HepG2 (cell line): ENCODE data around the gene ZKSCAN5. TPM values are rescaled to one million over a fixed set of nuclear protein-coding genes. Genes with fewer than 3 reads are reported as not detected.
A peak's percentile ranks its signal among the peaks of the same experiment; 100 is the strongest.

Experiments
- ATAC-seq: fragments of 200-7000 bp; cut with Tn5 transposase; 3 replicates; pipeline ENCODE4 v1.9.1; 2020; ENCODE audit warnings: mild to moderate bottlenecking, moderate library complexity
- BruUV-seq: library from RNA; stranded (reverse); fragments of 400-500 nt; replicated peaks from 2 replicates; lab custom pipeline; 2021; lab: Mats Ljungman, UMichigan
- CTCF ChIA-PET: fragments of 300-600 bp; formaldehyde crosslinking; extraction: SDS; loops from one replicate; lab custom pipeline; 2021; ENCODE audit warnings: low total read pairs, inconsistent platforms, low intra/inter-chr PET ratio; lab: Yijun Ruan, JAX
- POLR2A ChIA-PET: fragments of 350-600 bp; sonication (Branson Sonifier 250); formaldehyde crosslinking; loops from one replicate; lab custom pipeline; 2020; ENCODE audit warnings: antibody characterized with exemption, inconsistent platforms; lab: Yijun Ruan, JAX
- DNase-seq: peaks from one replicate; pipeline ENCODE4 v3.0.0-alpha.2; 2015; ENCODE audit warnings: low spot score
- FAIRE-seq: peaks from 3 replicates; lab custom pipeline; 2011; peaks lifted over from hg19 to GRCh38; lab: Jason Lieb, UNC
- H2AFZ ChIP-seq: one replicate; pipeline ENCODE4 v1.6.1; 2011; ENCODE audit warnings: low read length, inconsistent platforms
- H3K27ac ChIP-seq: fragments of 300-600 bp; 3 replicates; pipeline ENCODE4 v1.8.0; 2011; ENCODE audit warnings: mixed run types, mild to moderate bottlenecking, mixed read lengths, low read length, inconsistent platforms; ENCODE audit not compliant: insufficient read depth; ENCODE audit errors: extremely low read length
- H3K27me3 ChIP-seq, 2 experiments: fragments of 200-600 bp in 1 of 2; 2 replicates in 1 of 2; 3 replicates in 1 of 2; pipeline versions ENCODE4 v1.6.0 to v1.8.0; 2011; ENCODE audit warnings: low read length in 2 of 2, mild to moderate bottlenecking in 2 of 2, moderate library complexity in 2 of 2, inconsistent platforms in 1 of 2; ENCODE audit not compliant: insufficient read depth in 2 of 2, control insufficient read depth in 1 of 2
- H3K36me3 ChIP-seq, 2 experiments: fragments of 200-600 bp in 1 of 2; replicated peaks in 1 of 2; 2 replicates in 1 of 2; 3 replicates in 1 of 2; pipeline versions ENCODE4 v1.5.1 to v1.8.0; 2011; ENCODE audit warnings: low read length in 2 of 2, inconsistent platforms in 1 of 2; ENCODE audit not compliant: insufficient read depth in 2 of 2, control insufficient read depth in 1 of 2
- H3K4me1 ChIP-seq: 2 replicates; pipeline ENCODE4 v1.5.1; 2012; ENCODE audit warnings: low read length, inconsistent platforms; ENCODE audit not compliant: insufficient read depth
- H3K4me2 ChIP-seq: 2 replicates; pipeline ENCODE4 v1.6.0; 2011; ENCODE audit warnings: low read depth, low read length, inconsistent platforms
- H3K4me3 ChIP-seq, 3 experiments: fragments of 200-600 bp in 1 of 3; sonication (generic), shearing (Covaris generic) in 1 of 3; replicated peaks in 1 of 3; 2 replicates each; pipeline ENCODE4 v1.5.1; 2011 to 2016; ENCODE audit warnings: low read length in 3 of 3, inconsistent platforms in 2 of 3, low read depth in 2 of 3, mild to moderate bottlenecking in 2 of 3, control low read depth in 1 of 3, mixed read lengths in 1 of 3; ENCODE audit not compliant: insufficient read depth in 1 of 3
- H3K79me2 ChIP-seq: one replicate; pipeline ENCODE4 v1.6.1; 2011; ENCODE audit warnings: low read length, inconsistent platforms; ENCODE audit not compliant: insufficient read depth
- H3K9ac ChIP-seq: 2 replicates; pipeline ENCODE4 v1.6.0; 2011; ENCODE audit warnings: mild to moderate bottlenecking, low read depth, low read length, inconsistent platforms; ENCODE audit not compliant: insufficient read depth
- H3K9me3 ChIP-seq: 2 replicates; pipeline ENCODE4 v1.5.1; 2012; ENCODE audit warnings: mild to moderate bottlenecking, low read length
- H4K20me1 ChIP-seq: 2 replicates; pipeline ENCODE4 v1.6.0; 2011; ENCODE audit warnings: inconsistent platforms, mild to moderate bottlenecking, low read length, moderate library complexity; ENCODE audit not compliant: insufficient read depth
- DR1 ChIP-seq: sonication (generic); formaldehyde crosslinking; IDR thresholded peaks from 2 replicates; pipeline ENCODE4 v1.8.0; 2021; ENCODE audit warnings: mild to moderate bottlenecking, missing genetic modification reagents, inconsistent platforms
- GABPB1 ChIP-seq: IDR thresholded peaks from 2 replicates; pipeline ENCODE4 v1.6.1; 2016; ENCODE audit warnings: mild to moderate bottlenecking, missing genetic modification reagents, moderate library complexity, missing compliant biosample characterization
- MXI1 ChIP-seq: IDR thresholded peaks from 3 replicates; pipeline ENCODE4 v1.6.1; 2012; ENCODE audit warnings: low read depth, low read length, inconsistent platforms, borderline replicate concordance
- TAF15 ChIP-seq: fragments of 200-400 bp; formaldehyde crosslinking; IDR thresholded peaks from one replicate; pipeline ENCODE4 v1.6.1; 2018; ENCODE audit warnings: mild to moderate bottlenecking, low read depth, low read length; ENCODE audit not compliant: poor library complexity, severe bottlenecking
- TBX3 ChIP-seq: fragments of 450-650 bp; IDR thresholded peaks from 2 replicates; pipeline ENCODE4 v1.6.1; 2017; ENCODE audit warnings: antibody characterized with exemption, mild to moderate bottlenecking, inconsistent platforms, borderline replicate concordance
- ZNF383 ChIP-seq: sonication (generic); formaldehyde crosslinking; IDR thresholded peaks from 2 replicates; pipeline ENCODE4 v1.4.0; 2020; ENCODE audit warnings: missing genetic modification reagents, mild to moderate bottlenecking, borderline replicate concordance
- ZNF605 ChIP-seq: sonication (generic); formaldehyde crosslinking; IDR thresholded peaks from 2 replicates; pipeline ENCODE4 v1.8.0; 2022; ENCODE audit warnings: mild to moderate bottlenecking, missing genetic modification reagents
- WGBS: methylation state at CpG from one replicate; pipeline ENCODE4 v1.1.6; 2017; ENCODE audit warnings: low lambda C conversion rate; 5-methylcytosine and 5-hydroxymethylcytosine counted together
- in situ Hi-C: cut with HindIII; loops from 2 replicates; pipeline ENCODE4 v1.10.0; 2017; ENCODE audit warnings: low pct_unique_long_range_greater_than_20kb; ENCODE audit not compliant: extremely low pct_ligation_motif_present
- intact Hi-C: fragments of 100-400 bp; cut with micrococcal nuclease; formaldehyde crosslinking; loops from one replicate; pipeline ENCODE4 v1.10.0; 2022; ENCODE audit not compliant: unreplicated experiment
- polyA plus RNA-seq, 8 experiments: library from polyadenylated mRNA; depleted of rRNA in 3 of 8; stranded (reverse) in 7 of 8; unstranded in 1 of 8; fragments of >200 nt; fragmentation: Illumina TruSeq in 4 of 8; extraction: Trizol in 4 of 8; gene quantifications; 2 replicates each; pipeline versions ENCODE4 v1.2.1 to v1.2.3, GENCODE V29; 2011 to 2016; ENCODE audit warnings: low read depth in 4 of 8, missing spikeins in 1 of 8, mixed read lengths in 1 of 8; ENCODE audit not compliant: insufficient read depth in 1 of 8
- total RNA-seq, 5 experiments: library from RNA; depleted of rRNA; stranded (reverse); fragments of >200 nt; fragmentation: Illumina TruSeq; extraction: Trizol; gene quantifications; 2 replicates each; pipeline ENCODE4 v1.2.3, GENCODE V29; 2016; ENCODE audit warnings: low read depth in 1 of 5
- TF ChIP-seq, protein P1 (sequence below): sonication (generic); formaldehyde crosslinking; IDR thresholded peaks from 2 replicates; pipeline ENCODE4 v1.5.0; 2020; ENCODE audit warnings: missing genetic modification reagents
- TF ChIP-seq, protein P2 (sequence below): IDR thresholded peaks from 2 replicates; pipeline ENCODE4 v1.6.1; 2018; ENCODE audit warnings: missing genetic modification reagents, mild to moderate bottlenecking, missing compliant biosample characterization
- TF ChIP-seq, protein P3 (sequence below): sonication (generic); formaldehyde crosslinking; IDR thresholded peaks from 2 replicates; pipeline ENCODE4 v1.4.0; 2020; ENCODE audit warnings: missing genetic modification reagents

Gene ZKSCAN5
- total and polyA plus RNA-seq, 2 of the 13 experiments (the other 11 are each of a cell fraction or from before 2014, with no cell fraction given) = 5.5 to 11.7 TPM

DNA sequence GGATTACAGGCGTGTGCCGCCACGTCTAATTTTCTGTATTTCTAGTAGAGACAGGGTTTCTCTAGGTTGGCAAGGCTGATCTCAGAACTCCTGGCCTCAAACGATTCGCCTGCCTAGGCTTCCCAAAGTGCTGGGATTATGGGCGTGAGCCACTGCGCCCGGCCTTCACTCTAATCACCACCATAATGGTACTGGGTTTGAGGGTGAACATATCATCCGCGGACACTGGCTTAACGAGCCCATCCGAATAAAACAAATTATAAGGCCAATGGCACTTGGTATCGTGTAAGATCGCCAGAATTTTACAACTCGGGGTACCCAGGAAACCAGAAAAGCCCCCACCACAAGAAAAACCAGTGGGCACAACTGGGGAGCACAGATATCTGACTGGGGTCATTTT is 46.9 kb downstream of the ZKSCAN5 start:
- ChIA-PET CTCF (no interaction called here), POLR2A (interaction anchor here (1.1 to 1.2 kb wide), 4 partner anchors 12 to 368 kb away, joined by 4 to 7 read pairs (median 6); partner anchors contain the start of genes TRIM4, ZKSCAN5 and ZNF394)
- DNase-seq (no peak), FAIRE-seq (no peak), ATAC-seq (peak; percentile 68)
- TF ChIP-seq, protein P1, sequence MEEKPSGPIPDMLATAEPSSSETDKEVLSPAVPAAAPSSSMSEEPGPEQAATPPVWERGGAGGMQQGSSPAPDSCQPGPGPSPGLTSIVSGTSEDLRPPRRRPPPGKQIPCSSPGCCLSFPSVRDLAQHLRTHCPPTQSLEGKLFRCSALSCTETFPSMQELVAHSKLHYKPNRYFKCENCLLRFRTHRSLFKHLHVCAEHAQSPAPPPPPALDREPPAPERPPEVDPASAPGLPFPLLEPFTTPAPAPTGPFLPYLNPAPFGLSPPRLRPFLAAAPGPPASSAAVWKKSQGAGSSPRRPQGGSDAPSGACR (CRISPR knock-in tag) = 0 out of 2 replicates have a peak, but pooled peaks have one; percentile 5
- no peak for TF ChIP-seq TBX3
- no peak overlapping the region for H2AFZ ChIP-seq
- H3K36me3 ChIP-seq = peaks cover 4 to 21% of the 10 kb centered on the region in 2 experiments; a peak in 4 of 5 replicates
- peaks cover 19% of the 10 kb centered on the region for H3K4me1 ChIP-seq
- TSS peak; percentile 76 for BruUV-seq
- peak overlapping the region; percentile 65 for H3K27ac ChIP-seq
- H3K79me2 ChIP-seq = peaks cover 20% of the 10 kb centered on the region
- peak overlapping the region; percentile 72 to 92 (median 88) for H3K4me3 ChIP-seq
- intact Hi-C loops = no loop called here
- peak overlapping the region; percentile 74 for H3K4me2 ChIP-seq
- H3K27me3 ChIP-seq = no peaks in the 10 kb centered on the region; a peak in 1 of 5 replicates
- in situ Hi-C loops = no loop called here
- no peaks in the 10 kb centered on the region for H4K20me1 ChIP-seq
- H3K9ac ChIP-seq = peak overlapping the region; percentile 96
- WGBS = 2% methylated on average over 15 of the region's 15 CpGs
- no peaks in the 10 kb centered on the region for H3K9me3 ChIP-seq

DNA sequence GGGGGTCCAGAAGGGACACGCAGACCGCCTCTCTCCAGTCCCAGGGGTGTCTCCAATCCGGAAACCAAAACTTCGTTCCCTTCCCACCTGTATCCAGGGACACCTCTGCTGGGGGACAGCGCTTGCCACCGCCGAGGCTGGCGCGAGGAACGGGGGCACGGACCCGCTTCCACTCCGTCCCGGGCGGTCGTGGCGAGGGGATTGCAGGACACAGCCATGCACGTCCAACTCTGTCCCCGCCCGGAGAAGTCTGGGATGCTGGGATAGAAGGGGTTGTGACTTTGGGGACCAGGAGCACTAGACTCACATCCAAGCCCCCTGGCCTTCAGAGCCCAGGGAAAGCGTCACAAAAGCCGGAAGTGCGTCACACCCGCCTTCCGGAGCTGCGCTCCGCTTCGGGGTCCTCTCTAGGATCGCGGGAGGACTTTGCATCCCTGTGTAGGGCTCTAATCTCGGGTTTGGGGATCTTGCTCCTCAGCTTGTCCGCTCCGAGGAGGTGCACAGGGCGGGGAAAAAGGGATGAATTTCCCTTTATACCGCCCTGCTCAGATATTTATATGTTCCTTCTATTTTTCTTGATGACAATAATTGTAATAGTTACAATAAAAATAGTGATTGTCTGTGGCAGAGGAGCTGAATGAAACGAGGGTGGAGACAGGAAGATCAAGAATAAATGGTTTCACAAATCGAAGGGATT is 47.5 kb downstream of the ZKSCAN5 start, which contains the start of gene FAM200A:
TSS of gene FAM200A (minus strand) at position 348 of the 697 bp plus-strand sequence. CDS start 3,707 bp downstream, outside the sequence.
- H4K20me1 ChIP-seq = no peaks in the 10 kb centered on the region
- in situ Hi-C loops = no loop called here
- ChIA-PET POLR2A (interaction anchor here (0.9 to 1.2 kb wide), 5 partner anchors 11 to 368 kb away, joined by 3 to 7 read pairs (median 4); partner anchors contain the start of genes TRIM4, ZKSCAN5 and ZNF394), CTCF (no interaction called here)
- no peaks in the 10 kb centered on the region for H3K9me3 ChIP-seq
- H3K27ac ChIP-seq = peak within 1 kb of the TSS; percentile 65
- peak within 1 kb of the TSS; percentile 96 for H3K9ac ChIP-seq
- peak within 1 kb of the TSS; percentile 74 for H3K4me2 ChIP-seq
- H2AFZ ChIP-seq = peak within 1 kb of the TSS; percentile 79
- FAIRE-seq = peak; percentile 80
- H3K4me1 ChIP-seq = peaks cover 24% of the 10 kb centered on the region
- H3K79me2 ChIP-seq = peaks cover 23% of the 10 kb centered on the region
- peaks cover 3 to 18% of the 10 kb centered on the region in 2 experiments; a peak in 3 of 5 replicates for H3K36me3 ChIP-seq
- DNase-seq = peak; percentile 81
- peak; percentile 99 for ATAC-seq
- no peaks in the 10 kb centered on the region; a peak in 1 of 5 replicates for H3K27me3 ChIP-seq
- H3K4me3 ChIP-seq = peak within 1 kb of the TSS; percentile 72 to 92 (median 88)
- WGBS = under 1% methylated on average over 18 of the region's 37 CpGs
- BruUV-seq = no TSS peak
- intact Hi-C loops = no loop called here
- TF ChIP-seq MXI1 = peak; percentile 14; the same call in 1 of the 3 replicates
- peak; percentile 69; the same call in 1 of the 2 replicates for TF ChIP-seq ZNF605 (CRISPR knock-in tag)
- TF ChIP-seq, protein P2, sequence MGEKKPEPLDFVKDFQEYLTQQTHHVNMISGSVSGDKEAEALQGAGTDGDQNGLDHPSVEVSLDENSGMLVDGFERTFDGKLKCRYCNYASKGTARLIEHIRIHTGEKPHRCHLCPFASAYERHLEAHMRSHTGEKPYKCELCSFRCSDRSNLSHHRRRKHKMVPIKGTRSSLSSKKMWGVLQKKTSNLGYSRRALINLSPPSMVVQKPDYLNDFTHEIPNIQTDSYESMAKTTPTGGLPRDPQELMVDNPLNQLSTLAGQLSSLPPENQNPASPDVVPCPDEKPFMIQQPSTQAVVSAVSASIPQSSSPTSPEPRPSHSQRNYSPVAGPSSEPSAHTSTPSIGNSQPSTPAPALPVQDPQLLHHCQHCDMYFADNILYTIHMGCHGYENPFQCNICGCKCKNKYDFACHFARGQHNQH (CRISPR knock-in tag) = peak; percentile 88
- TF ChIP-seq, protein P3, sequence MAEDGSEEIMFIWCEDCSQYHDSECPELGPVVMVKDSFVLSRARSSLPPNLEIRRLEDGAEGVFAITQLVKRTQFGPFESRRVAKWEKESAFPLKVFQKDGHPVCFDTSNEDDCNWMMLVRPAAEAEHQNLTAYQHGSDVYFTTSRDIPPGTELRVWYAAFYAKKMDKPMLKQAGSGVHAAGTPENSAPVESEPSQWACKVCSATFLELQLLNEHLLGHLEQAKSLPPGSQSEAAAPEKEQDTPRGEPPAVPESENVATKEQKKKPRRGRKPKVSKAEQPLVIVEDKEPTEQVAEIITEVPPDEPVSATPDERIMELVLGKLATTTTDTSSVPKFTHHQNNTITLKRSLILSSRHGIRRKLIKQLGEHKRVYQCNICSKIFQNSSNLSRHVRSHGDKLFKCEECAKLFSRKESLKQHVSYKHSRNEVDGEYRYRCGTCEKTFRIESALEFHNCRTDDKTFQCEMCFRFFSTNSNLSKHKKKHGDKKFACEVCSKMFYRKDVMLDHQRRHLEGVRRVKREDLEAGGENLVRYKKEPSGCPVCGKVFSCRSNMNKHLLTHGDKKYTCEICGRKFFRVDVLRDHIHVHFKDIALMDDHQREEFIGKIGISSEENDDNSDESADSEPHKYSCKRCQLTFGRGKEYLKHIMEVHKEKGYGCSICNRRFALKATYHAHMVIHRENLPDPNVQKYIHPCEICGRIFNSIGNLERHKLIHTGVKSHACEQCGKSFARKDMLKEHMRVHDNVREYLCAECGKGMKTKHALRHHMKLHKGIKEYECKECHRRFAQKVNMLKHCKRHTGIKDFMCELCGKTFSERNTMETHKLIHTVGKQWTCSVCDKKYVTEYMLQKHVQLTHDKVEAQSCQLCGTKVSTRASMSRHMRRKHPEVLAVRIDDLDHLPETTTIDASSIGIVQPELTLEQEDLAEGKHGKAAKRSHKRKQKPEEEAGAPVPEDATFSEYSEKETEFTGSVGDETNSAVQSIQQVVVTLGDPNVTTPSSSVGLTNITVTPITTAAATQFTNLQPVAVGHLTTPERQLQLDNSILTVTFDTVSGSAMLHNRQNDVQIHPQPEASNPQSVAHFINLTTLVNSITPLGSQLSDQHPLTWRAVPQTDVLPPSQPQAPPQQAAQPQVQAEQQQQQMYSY (CRISPR knock-in tag) = no peak
- TF ChIP-seq ZNF383 (CRISPR knock-in tag) = no peak
- TF ChIP-seq TAF15 = no peak
- TF ChIP-seq DR1 (CRISPR knock-in tag) = 0 out of 2 replicates have a peak, but pooled peaks have one; percentile 47
- peak; percentile 99 for TF ChIP-seq GABPB1
